ENCODE data around the gene IPO8.

DNA sequence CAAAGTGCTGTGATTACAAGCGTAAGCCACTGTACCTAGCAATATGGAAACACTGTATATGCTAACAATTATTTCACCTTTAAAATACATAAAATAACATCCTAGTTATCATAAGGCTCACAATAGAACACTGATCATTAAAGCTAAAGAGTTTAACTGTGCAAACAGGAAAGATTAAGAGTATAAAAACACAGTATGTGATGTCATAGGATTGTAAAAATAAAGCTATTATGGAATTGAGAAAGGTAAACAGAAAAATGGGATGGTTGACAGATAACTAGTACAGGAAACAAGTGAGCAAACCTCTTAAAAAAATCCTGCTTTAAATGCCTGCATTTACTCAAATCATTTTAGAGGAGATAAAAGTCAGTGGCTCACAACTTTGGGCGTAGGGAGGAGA lies 10.8 kb upstream of the IPO8 start:
- TF ChIP-seq, protein P1, sequence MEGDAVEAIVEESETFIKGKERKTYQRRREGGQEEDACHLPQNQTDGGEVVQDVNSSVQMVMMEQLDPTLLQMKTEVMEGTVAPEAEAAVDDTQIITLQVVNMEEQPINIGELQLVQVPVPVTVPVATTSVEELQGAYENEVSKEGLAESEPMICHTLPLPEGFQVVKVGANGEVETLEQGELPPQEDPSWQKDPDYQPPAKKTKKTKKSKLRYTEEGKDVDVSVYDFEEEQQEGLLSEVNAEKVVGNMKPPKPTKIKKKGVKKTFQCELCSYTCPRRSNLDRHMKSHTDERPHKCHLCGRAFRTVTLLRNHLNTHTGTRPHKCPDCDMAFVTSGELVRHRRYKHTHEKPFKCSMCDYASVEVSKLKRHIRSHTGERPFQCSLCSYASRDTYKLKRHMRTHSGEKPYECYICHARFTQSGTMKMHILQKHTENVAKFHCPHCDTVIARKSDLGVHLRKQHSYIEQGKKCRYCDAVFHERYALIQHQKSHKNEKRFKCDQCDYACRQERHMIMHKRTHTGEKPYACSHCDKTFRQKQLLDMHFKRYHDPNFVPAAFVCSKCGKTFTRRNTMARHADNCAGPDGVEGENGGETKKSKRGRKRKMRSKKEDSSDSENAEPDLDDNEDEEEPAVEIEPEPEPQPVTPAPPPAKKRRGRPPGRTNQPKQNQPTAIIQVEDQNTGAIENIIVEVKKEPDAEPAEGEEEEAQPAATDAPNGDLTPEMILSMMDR (conservative IDR thresholded peaks at IDR 0.05) = no peak
- no peak for TF ChIP-seq ZFX (IDR thresholded peaks at IDR 0.05)

All from C4-2B (cell line).